Hepatocyte (in vitro differentiated cells): ENCODE data around the gene SOD3.

Source experiments
- CTCF ChIP-seq: fragments of 200-600 bp; sonication (generic); IDR thresholded peaks from 2 replicates; pipeline ENCODE4 v1.5.1; 2016; ENCODE audit warnings: antibody characterized with exemption, mild to moderate bottlenecking; ENCODE audit not compliant: poor library complexity
- EZH2 ChIP-seq: fragments of 200-600 bp; sonication (generic); IDR thresholded peaks from 2 replicates; pipeline ENCODE4 v1.6.1; 2016; ENCODE audit warnings: antibody characterized with exemption, mild to moderate bottlenecking, borderline replicate concordance

DNA sequence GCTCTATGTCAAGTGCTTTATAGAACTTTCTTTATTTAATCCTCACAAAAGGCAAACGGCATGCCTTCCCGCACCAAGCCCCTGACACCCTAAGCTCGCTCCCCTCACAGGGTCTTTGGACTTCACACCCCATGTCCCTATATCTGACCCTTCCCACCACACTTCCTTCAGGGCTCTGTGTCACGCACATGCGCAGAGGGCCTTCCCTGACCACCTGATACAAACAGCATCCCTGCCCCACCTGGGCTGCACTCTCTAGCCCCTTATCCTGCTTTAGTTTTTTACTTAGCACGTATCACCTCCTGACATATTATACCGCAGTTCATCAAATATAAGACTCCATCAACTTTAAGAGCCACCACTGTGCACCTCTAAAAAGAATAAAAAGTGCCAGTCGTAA lies 49.8 kb downstream of the SOD3 start:
- TF ChIP-seq CTCF = no peak
- no peak for TF ChIP-seq EZH2
